WTC11 (cell line): ENCODE data around the gene FXYD6. TPM values are rescaled to one million over a fixed set of nuclear protein-coding genes. Genes with fewer than 3 reads are reported as not detected.
A peak's percentile ranks its signal among the peaks of the same experiment; 100 is the strongest.

ENCODE experiments used
- ATAC-seq: fragments of 200-7000 bp; cut with Tn5 transposase; 2 replicates; pipeline ENCODE4 v1.10.0; 2021; ENCODE audit warnings: mild to moderate bottlenecking, moderate library complexity
- CTCF ChIA-PET: fragments of 300-600 bp; sonication (Branson Sonifier 250); formaldehyde crosslinking; loops from one replicate; lab custom pipeline; 2021; ENCODE audit warnings: antibody characterized with exemption; lab: Charles Lee
- POLR2A ChIA-PET: fragments of 350-600 bp; sonication (Branson Sonifier 250); formaldehyde crosslinking; loops from one replicate; lab custom pipeline; 2021; ENCODE audit warnings: antibody characterized with exemption; lab: Charles Lee
- DNase-seq: peaks from one replicate; pipeline ENCODE4 v3.0.0; 2021; ENCODE audit warnings: low spot score
- H3K27ac Mint-ChIP-seq: 2 replicates; pipeline ENCODE4 v1.8.0; 2021; ENCODE audit warnings: mixed read lengths
- H3K27me3 Mint-ChIP-seq: 2 replicates; pipeline ENCODE4 v1.8.0; 2021; ENCODE audit warnings: low read depth, mild to moderate bottlenecking, moderate library complexity, mixed read lengths
- H3K36me3 Mint-ChIP-seq: 2 replicates; pipeline ENCODE4 v1.8.0; 2021; ENCODE audit warnings: mixed read lengths
- H3K4me1 Mint-ChIP-seq: 2 replicates; pipeline ENCODE4 v1.8.0; 2022; ENCODE audit warnings: mixed read lengths
- H3K4me3 Mint-ChIP-seq: 2 replicates; pipeline ENCODE4 v1.8.0; 2021; ENCODE audit warnings: mild to moderate bottlenecking, moderate library complexity, mixed read lengths
- H3K9me3 Mint-ChIP-seq: 2 replicates; pipeline ENCODE4 v1.8.0; 2021; ENCODE audit warnings: mixed read lengths
- ARID4B ChIP-seq: sonication (generic); formaldehyde crosslinking; IDR thresholded peaks from 2 replicates; pipeline ENCODE4 v1.8.0; 2023; ENCODE audit warnings: missing genetic modification reagents, mild to moderate bottlenecking, borderline replicate concordance
- CDX4 ChIP-seq: fragments of 250-450 bp; sonication (Bioruptor Pico); IDR thresholded peaks from 2 replicates; pipeline ENCODE4 v1.9.0; 2021; ENCODE audit warnings: moderate library complexity, mild to moderate bottlenecking, inconsistent platforms, borderline replicate concordance
- CREB1 ChIP-seq: sonication (generic); formaldehyde crosslinking; IDR thresholded peaks from 2 replicates; pipeline ENCODE4 v1.8.0; 2023; ENCODE audit warnings: mild to moderate bottlenecking, missing genetic modification reagents
- CREM ChIP-seq: sonication (generic); formaldehyde crosslinking; IDR thresholded peaks from 2 replicates; pipeline ENCODE4 v1.8.1; 2022; ENCODE audit warnings: mild to moderate bottlenecking, missing genetic modification reagents, moderate library complexity
- ETV6 ChIP-seq: sonication (generic); formaldehyde crosslinking; IDR thresholded peaks from 2 replicates; pipeline ENCODE4 v1.8.1; 2022; ENCODE audit warnings: mild to moderate bottlenecking, missing genetic modification reagents
- GABPB1 ChIP-seq: sonication (generic); formaldehyde crosslinking; IDR thresholded peaks from 2 replicates; pipeline ENCODE4 v1.8.1; 2023; ENCODE audit warnings: mild to moderate bottlenecking, missing genetic modification reagents
- HMGA2 ChIP-seq: fragments of 250-450 bp; sonication (Bioruptor Pico); IDR thresholded peaks from 2 replicates; pipeline ENCODE4 v1.4.0; 2021; ENCODE audit warnings: mild to moderate bottlenecking, moderate library complexity
- MXD4 ChIP-seq: fragments of 250-450 bp; sonication (Bioruptor Pico); IDR thresholded peaks from 2 replicates; pipeline ENCODE4 v1.8.0; 2021; ENCODE audit warnings: mild to moderate bottlenecking, moderate library complexity, borderline replicate concordance
- NFE2L1 ChIP-seq: sonication (generic); formaldehyde crosslinking; IDR thresholded peaks from 2 replicates; pipeline ENCODE4 v1.8.1; 2023; ENCODE audit warnings: missing genetic modification reagents
- OVOL2 ChIP-seq: fragments of 250-450 bp; sonication (Bioruptor Pico); IDR thresholded peaks from 2 replicates; pipeline ENCODE4 v1.9.0; 2021; ENCODE audit warnings: mild to moderate bottlenecking, borderline replicate concordance
- PRDM15 ChIP-seq: sonication (generic); formaldehyde crosslinking; IDR thresholded peaks from 2 replicates; pipeline ENCODE4 v1.8.0; 2022; ENCODE audit warnings: missing genetic modification reagents
- TEAD4 ChIP-seq: sonication (generic); formaldehyde crosslinking; IDR thresholded peaks from 2 replicates; pipeline ENCODE4 v1.8.0; 2022; ENCODE audit warnings: mild to moderate bottlenecking, missing genetic modification reagents
- ZNF416 ChIP-seq: fragments of 250-450 bp; sonication (Bioruptor Pico); IDR thresholded peaks from 2 replicates; pipeline ENCODE4 v1.9.0; 2021; ENCODE audit warnings: mild to moderate bottlenecking, inconsistent platforms
- ZNF423 ChIP-seq: fragments of 250-450 bp; sonication (Bioruptor Pico); IDR thresholded peaks from 2 replicates; pipeline ENCODE4 v2.1.2; 2022; ENCODE audit warnings: mild to moderate bottlenecking, moderate library complexity
- ZNF671 ChIP-seq: fragments of 250-450 bp; sonication (Bioruptor Pico); IDR thresholded peaks from 2 replicates; pipeline ENCODE4 v1.8.0; 2021; ENCODE audit warnings: mild to moderate bottlenecking
- total RNA-seq: library from RNA; stranded (reverse); gene quantifications from 3 replicates; pipeline ENCODE4 v1.2.3, GENCODE V29; 2021
- TF ChIP-seq, protein P1 (sequence below): sonication (generic); formaldehyde crosslinking; IDR thresholded peaks from 2 replicates; pipeline ENCODE4 v1.8.1; 2023; ENCODE audit warnings: mild to moderate bottlenecking, moderate library complexity, missing genetic modification reagents
- TF ChIP-seq, protein P2 (sequence below): sonication (generic); formaldehyde crosslinking; IDR thresholded peaks from 2 replicates; pipeline ENCODE4 v1.8.1; 2022; ENCODE audit warnings: missing genetic modification reagents, borderline replicate concordance
- TF ChIP-seq, protein P3 (sequence below): sonication (generic); formaldehyde crosslinking; conservative IDR thresholded peaks from 2 replicates; pipeline ENCODE4 v1.8.1; 2023; ENCODE audit warnings: mild to moderate bottlenecking, low read depth, missing genetic modification reagents, moderate library complexity

The FXYD6 gene
- total RNA-seq, 1 experiment from 2014 or later = 26.2 TPM

- ChIA-PET POLR2A (interaction anchor here (0.8 kb wide), 1 partner anchor 42 kb away, joined by 4 read pairs; no protein-coding TSS in a partner anchor), CTCF (interaction anchor here (0.8 to 1.6 kb wide), 3 partner anchors 26 to 159 kb away, joined by 3 to 5 read pairs (median 3); no protein-coding TSS in a partner anchor)
- TF ChIP-seq CREM (CRISPR knock-in tag) (no peak), GABPB1 (CRISPR knock-in tag) (no peak), ZNF423 (CRISPR knock-in tag) (peak; percentile 18; the same call in 1 of the 2 replicates), HMGA2 (CRISPR knock-in tag) (no peak), ZNF671 (CRISPR knock-in tag) (no peak), PRDM15 (CRISPR knock-in tag) (no peak), ETV6 (CRISPR knock-in tag) (peak; percentile 24; the same call in 1 of the 2 replicates), CREB1 (no peak), ZNF416 (CRISPR knock-in tag) (no peak)
- TF ChIP-seq, protein P1, sequence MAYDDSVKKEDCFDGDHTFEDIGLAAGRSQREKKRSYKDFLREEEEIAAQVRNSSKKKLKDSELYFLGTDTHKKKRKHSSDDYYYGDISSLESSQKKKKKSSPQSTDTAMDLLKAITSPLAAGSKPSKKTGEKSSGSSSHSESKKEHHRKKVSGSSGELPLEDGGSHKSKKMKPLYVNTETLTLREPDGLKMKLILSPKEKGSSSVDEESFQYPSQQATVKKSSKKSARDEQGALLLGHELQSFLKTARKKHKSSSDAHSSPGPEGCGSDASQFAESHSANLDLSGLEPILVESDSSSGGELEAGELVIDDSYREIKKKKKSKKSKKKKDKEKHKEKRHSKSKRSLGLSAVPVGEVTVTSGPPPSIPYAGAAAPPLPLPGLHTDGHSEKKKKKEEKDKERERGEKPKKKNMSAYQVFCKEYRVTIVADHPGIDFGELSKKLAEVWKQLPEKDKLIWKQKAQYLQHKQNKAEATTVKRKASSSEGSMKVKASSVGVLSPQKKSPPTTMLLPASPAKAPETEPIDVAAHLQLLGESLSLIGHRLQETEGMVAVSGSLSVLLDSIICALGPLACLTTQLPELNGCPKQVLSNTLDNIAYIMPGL (CRISPR knock-in tag) = no peak
- ATAC-seq (peak; percentile 29), DNase-seq (no peak)
- H3K4me3 Mint-ChIP-seq = no peak overlapping the region
- peaks cover 56% of the 10 kb centered on the region for H3K4me1 Mint-ChIP-seq
- no peaks in the 10 kb centered on the region for H3K9me3 Mint-ChIP-seq
- no peaks in the 10 kb centered on the region for H3K36me3 Mint-ChIP-seq
- H3K27me3 Mint-ChIP-seq = peaks cover 82% of the 10 kb centered on the region
- H3K27ac Mint-ChIP-seq = no peak overlapping the region
Measured at GRCh38 chr11:117870103-117870952, 6.1 kb downstream of the FXYD6 start.

GRCh38 chr11:117869604-117870003 is 6.9 kb downstream of the FXYD6 start:
- Mint-ChIP-seq H3K9me3 (no peaks in the 10 kb centered on the region), H3K4me1 (peaks cover 50% of the 10 kb centered on the region), H3K27ac (no peak overlapping the region), H3K36me3 (no peaks in the 10 kb centered on the region), H3K27me3 (peaks cover 77% of the 10 kb centered on the region), H3K4me3 (no peak overlapping the region)
- CTCF ChIA-PET = interaction anchor here (1.1 to 1.6 kb wide), 4 partner anchors 26 to 77 kb away, joined by 3 to 6 read pairs (median 5); no protein-coding TSS in a partner anchor
- POLR2A ChIA-PET = no interaction called here
- DNase-seq (no peak), ATAC-seq (no peak)
- TF ChIP-seq OVOL2 (CRISPR knock-in tag) (no peak), MXD4 (CRISPR knock-in tag) (no peak), ARID4B (no peak), CDX4 (no peak), TEAD4 (CRISPR knock-in tag) (no peak), GABPB1 (CRISPR knock-in tag) (no peak), NFE2L1 (CRISPR knock-in tag) (no peak)
- TF ChIP-seq, protein P2, sequence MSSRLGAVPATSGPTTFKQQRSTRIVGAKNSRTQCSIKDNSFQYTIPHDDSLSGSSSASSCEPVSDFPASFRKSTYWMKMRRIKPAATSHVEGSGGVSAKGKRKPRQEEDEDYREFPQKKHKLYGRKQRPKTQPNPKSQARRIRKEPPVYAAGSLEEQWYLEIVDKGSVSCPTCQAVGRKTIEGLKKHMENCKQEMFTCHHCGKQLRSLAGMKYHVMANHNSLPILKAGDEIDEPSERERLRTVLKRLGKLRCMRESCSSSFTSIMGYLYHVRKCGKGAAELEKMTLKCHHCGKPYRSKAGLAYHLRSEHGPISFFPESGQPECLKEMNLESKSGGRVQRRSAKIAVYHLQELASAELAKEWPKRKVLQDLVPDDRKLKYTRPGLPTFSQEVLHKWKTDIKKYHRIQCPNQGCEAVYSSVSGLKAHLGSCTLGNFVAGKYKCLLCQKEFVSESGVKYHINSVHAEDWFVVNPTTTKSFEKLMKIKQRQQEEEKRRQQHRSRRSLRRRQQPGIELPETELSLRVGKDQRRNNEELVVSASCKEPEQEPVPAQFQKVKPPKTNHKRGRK = no peak
- TF ChIP-seq, protein P3, sequence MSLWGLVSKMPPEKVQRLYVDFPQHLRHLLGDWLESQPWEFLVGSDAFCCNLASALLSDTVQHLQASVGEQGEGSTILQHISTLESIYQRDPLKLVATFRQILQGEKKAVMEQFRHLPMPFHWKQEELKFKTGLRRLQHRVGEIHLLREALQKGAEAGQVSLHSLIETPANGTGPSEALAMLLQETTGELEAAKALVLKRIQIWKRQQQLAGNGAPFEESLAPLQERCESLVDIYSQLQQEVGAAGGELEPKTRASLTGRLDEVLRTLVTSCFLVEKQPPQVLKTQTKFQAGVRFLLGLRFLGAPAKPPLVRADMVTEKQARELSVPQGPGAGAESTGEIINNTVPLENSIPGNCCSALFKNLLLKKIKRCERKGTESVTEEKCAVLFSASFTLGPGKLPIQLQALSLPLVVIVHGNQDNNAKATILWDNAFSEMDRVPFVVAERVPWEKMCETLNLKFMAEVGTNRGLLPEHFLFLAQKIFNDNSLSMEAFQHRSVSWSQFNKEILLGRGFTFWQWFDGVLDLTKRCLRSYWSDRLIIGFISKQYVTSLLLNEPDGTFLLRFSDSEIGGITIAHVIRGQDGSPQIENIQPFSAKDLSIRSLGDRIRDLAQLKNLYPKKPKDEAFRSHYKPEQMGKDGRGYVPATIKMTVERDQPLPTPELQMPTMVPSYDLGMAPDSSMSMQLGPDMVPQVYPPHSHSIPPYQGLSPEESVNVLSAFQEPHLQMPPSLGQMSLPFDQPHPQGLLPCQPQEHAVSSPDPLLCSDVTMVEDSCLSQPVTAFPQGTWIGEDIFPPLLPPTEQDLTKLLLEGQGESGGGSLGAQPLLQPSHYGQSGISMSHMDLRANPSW = no peak
